Naive thymus-derived CD8-positive, alpha-beta T cell (primary cell): ENCODE data around the gene SLC25A21. TPM values are rescaled to one million over a fixed set of nuclear protein-coding genes. Genes with fewer than 3 reads are reported as not detected.

Source experiments
- ATAC-seq, 2 donors: fragments of 150-1000 bp; cut with Tn5 transposase in 1 of 2; sonication (Bioruptor Pico), chemical (Tn5 transposase) in 1 of 2; 1 replicate in 1 of 2; 2 replicates in 1 of 2; pipeline ENCODE4 v1.10.0; 2021; ENCODE audit warnings: mild to moderate bottlenecking in 2 of 2, moderate library complexity in 2 of 2
- POLR2A ChIA-PET: fragments of 350-600 bp; sonication (Branson Sonifier 250); formaldehyde crosslinking; loops from one replicate; lab custom pipeline; 2021; ENCODE audit warnings: antibody characterized with exemption; lab: Charles Lee
- DNase-seq, 10 donors: peaks; one replicate each; pipeline versions ENCODE4 v3.0.0 to v3.0.0-alpha.2; 2020 to 2022
- H3K27ac Mint-ChIP-seq, 10 donors: one replicate each; pipeline ENCODE4 v1.8.0; 2020 to 2022; ENCODE audit warnings: mild to moderate bottlenecking in 10 of 10, mixed read lengths in 10 of 10, moderate library complexity in 4 of 10, inconsistent platforms in 1 of 10
- H3K27me3 Mint-ChIP-seq, 5 donors: one replicate each; pipeline ENCODE4 v1.8.0; 2021 to 2022; ENCODE audit warnings: mixed read lengths in 5 of 5
- H3K36me3 Mint-ChIP-seq, 3 donors: one replicate each; pipeline ENCODE4 v1.8.0; 2020 to 2022; ENCODE audit warnings: mixed read lengths in 3 of 3, mild to moderate bottlenecking in 2 of 3, inconsistent platforms in 1 of 3
- H3K4me1 Mint-ChIP-seq, 4 donors: one replicate each; pipeline ENCODE4 v1.8.0; 2021 to 2022; ENCODE audit warnings: mixed read lengths in 4 of 4
- H3K4me3 Mint-ChIP-seq, 10 donors: one replicate each; pipeline ENCODE4 v1.8.0; 2020 to 2022; ENCODE audit warnings: mild to moderate bottlenecking in 10 of 10, mixed read lengths in 10 of 10, moderate library complexity in 6 of 10, inconsistent platforms in 1 of 10
- H3K9me3 Mint-ChIP-seq, 9 donors: one replicate each; pipeline ENCODE4 v1.8.0; 2020 to 2022; ENCODE audit warnings: mixed read lengths in 9 of 9, mild to moderate bottlenecking in 3 of 9, inconsistent platforms in 1 of 9, moderate library complexity in 1 of 9
- polyA plus RNA-seq, 3 donors: library from polyadenylated mRNA; unstranded; fragments of 300-500 nt; fragmentation: Illumina TruSeq; gene quantifications; one replicate each; pipeline ENCODE4 v1.2.3, GENCODE V29; 2021
- total RNA-seq, 8 experiments: library from RNA in 2 of 8; stranded (reverse) in 2 of 8; gene quantifications; one replicate each; pipeline ENCODE4 v1.2.3 and lab custom pipeline; 2021 to 2026

SLC25A21 gene
- total and polyA plus RNA-seq, 5 experiments from 2014 or later, result not detected

- H3K27me3 Mint-ChIP-seq, result peaks cover 2 to 11% (median 4%) of the 10 kb centered on the region in 5 donors
- no peaks in the 10 kb centered on the region for H3K36me3 Mint-ChIP-seq
- H3K27ac Mint-ChIP-seq, result no peak overlapping the region
- peaks cover 0 to 9% (median 0%) of the 10 kb centered on the region in 9 donors for H3K9me3 Mint-ChIP-seq
- ATAC-seq (no peak), DNase-seq (no peak)
- no peak overlapping the region for H3K4me3 Mint-ChIP-seq
- POLR2A ChIA-PET, result no interaction called here
- H3K4me1 Mint-ChIP-seq, result no peaks in the 10 kb centered on the region
Observed at GRCh38 chr14:36947362-36947761, 225.0 kb downstream of the SLC25A21 start.

- POLR2A ChIA-PET, result no interaction called here
- peaks cover 0 to 9% (median 0%) of the 10 kb centered on the region in 9 donors for H3K9me3 Mint-ChIP-seq
- DNase-seq (no peak), ATAC-seq (no peak)
- H3K4me1 Mint-ChIP-seq, result no peaks in the 10 kb centered on the region
- peaks cover 4 to 11% (median 4%) of the 10 kb centered on the region in 5 donors for H3K27me3 Mint-ChIP-seq
- no peaks in the 10 kb centered on the region for H3K36me3 Mint-ChIP-seq
- H3K4me3 Mint-ChIP-seq, result no peak overlapping the region
- no peak overlapping the region for H3K27ac Mint-ChIP-seq
Observed at GRCh38 chr14:36946872-36947271, 225.5 kb downstream of the SLC25A21 start.

GRCh38 chr14:36944307-36945010 lies 227.9 kb downstream of the SLC25A21 start:
- Mint-ChIP-seq H3K27ac (no peak overlapping the region), H3K9me3 (peaks cover 0 to 1% (median 0%) of the 10 kb centered on the region in 9 donors), H3K27me3 (peaks cover 4 to 11% (median 4%) of the 10 kb centered on the region in 5 donors), H3K4me1 (no peaks in the 10 kb centered on the region), H3K4me3 (no peak overlapping the region), H3K36me3 (no peaks in the 10 kb centered on the region)
- ATAC-seq (no peak), DNase-seq (no peak)
- POLR2A ChIA-PET, result no interaction called here

GRCh38 chr14:36942522-36943245 lies 229.7 kb downstream of the SLC25A21 start:
- no peaks in the 10 kb centered on the region for H3K9me3 Mint-ChIP-seq
- no peak overlapping the region for H3K4me3 Mint-ChIP-seq
- no peaks in the 10 kb centered on the region for H3K4me1 Mint-ChIP-seq
- POLR2A ChIA-PET, result no interaction called here
- H3K36me3 Mint-ChIP-seq, result no peaks in the 10 kb centered on the region
- peaks cover 4 to 13% (median 4%) of the 10 kb centered on the region in 5 donors for H3K27me3 Mint-ChIP-seq
- DNase-seq, result no peak
- no peak for ATAC-seq
- H3K27ac Mint-ChIP-seq, result no peak overlapping the region

- ATAC-seq (no peak), DNase-seq (peak in 7 of 10 donors; percentile 6 to 61 (median 16))
- H3K36me3 Mint-ChIP-seq, result no peaks in the 10 kb centered on the region
- no peaks in the 10 kb centered on the region for H3K4me1 Mint-ChIP-seq
- no peak overlapping the region for H3K27ac Mint-ChIP-seq
- H3K4me3 Mint-ChIP-seq, result no peak overlapping the region
- peaks cover 4 to 20% (median 4%) of the 10 kb centered on the region in 5 donors for H3K27me3 Mint-ChIP-seq
- peaks cover 0 to 3% (median 0%) of the 10 kb centered on the region in 9 donors for H3K9me3 Mint-ChIP-seq
- POLR2A ChIA-PET, result no interaction called here
Observed at GRCh38 chr14:36941783-36942521, 230.5 kb downstream of the SLC25A21 start.

GRCh38 chr14:36940476-36940875 lies 231.9 kb downstream of the SLC25A21 start:
- POLR2A ChIA-PET, result no interaction called here
- H3K27me3 Mint-ChIP-seq, result peaks cover 3 to 20% (median 4%) of the 10 kb centered on the region in 5 donors
- no peak overlapping the region for H3K4me3 Mint-ChIP-seq
- DNase-seq, result no peak
- H3K4me1 Mint-ChIP-seq, result no peaks in the 10 kb centered on the region
- H3K9me3 Mint-ChIP-seq, result peaks cover 0 to 3% (median 0%) of the 10 kb centered on the region in 9 donors
- H3K27ac Mint-ChIP-seq, result no peak overlapping the region
- no peak for ATAC-seq
- no peaks in the 10 kb centered on the region for H3K36me3 Mint-ChIP-seq

- Mint-ChIP-seq H3K4me3 (no peak overlapping the region), H3K36me3 (no peaks in the 10 kb centered on the region), H3K27me3 (peaks cover 3 to 10% (median 4%) of the 10 kb centered on the region in 5 donors), H3K4me1 (no peaks in the 10 kb centered on the region), H3K9me3 (peaks cover 0 to 3% (median 0%) of the 10 kb centered on the region in 9 donors), H3K27ac (no peak overlapping the region)
- no peak for ATAC-seq
- POLR2A ChIA-PET, result no interaction called here
- DNase-seq, result no peak
Observed at GRCh38 chr14:36939265-36939664, 233.1 kb downstream of the SLC25A21 start.

- POLR2A ChIA-PET, result no interaction called here
- no peak for DNase-seq
- no peaks in the 10 kb centered on the region for H3K36me3 Mint-ChIP-seq
Observed at GRCh38 chr14:36938678-36939077, 233.7 kb downstream of the SLC25A21 start.

GRCh38 chr14:36935976-36936678 lies 236.3 kb downstream of the SLC25A21 start:
- Mint-ChIP-seq H3K9me3 (peaks cover 0 to 6% (median 0%) of the 10 kb centered on the region in 9 donors), H3K4me1 (no peaks in the 10 kb centered on the region), H3K27me3 (peaks cover 0 to 9% (median 0%) of the 10 kb centered on the region in 5 donors), H3K4me3 (no peak overlapping the region), H3K27ac (no peak overlapping the region), H3K36me3 (no peaks in the 10 kb centered on the region)
- POLR2A ChIA-PET, result no interaction called here
- no peak for DNase-seq
- no peak for ATAC-seq

More at GRCh38 chr14:36938678-36939077, 233.7 kb downstream of the SLC25A21 start:
- no peak for ATAC-seq
- no peaks in the 10 kb centered on the region for H3K4me1 Mint-ChIP-seq
- H3K27ac Mint-ChIP-seq, result no peak overlapping the region
- peaks cover 0 to 3% (median 0%) of the 10 kb centered on the region in 9 donors for H3K9me3 Mint-ChIP-seq
- H3K4me3 Mint-ChIP-seq, result no peak overlapping the region
- H3K27me3 Mint-ChIP-seq, result peaks cover 0 to 9% (median 4%) of the 10 kb centered on the region in 5 donors

- Mint-ChIP-seq H3K27me3 (peaks cover 0 to 13% (median 3%) of the 10 kb centered on the region in 5 donors), H3K4me1 (no peaks in the 10 kb centered on the region), H3K36me3 (no peaks in the 10 kb centered on the region), H3K27ac (no peak overlapping the region), H3K4me3 (no peak overlapping the region), H3K9me3 (peaks cover 0 to 18% (median 5%) of the 10 kb centered on the region in 9 donors)
- POLR2A ChIA-PET, result no interaction called here
- DNase-seq (no peak), ATAC-seq (no peak)
Observed at GRCh38 chr14:36934304-36934703, 238.1 kb downstream of the SLC25A21 start.

GRCh38 chr14:36931791-36932190 lies 240.6 kb downstream of the SLC25A21 start:
- Mint-ChIP-seq H3K4me3 (no peak overlapping the region), H3K27me3 (peaks cover 0 to 9% (median 0%) of the 10 kb centered on the region in 5 donors), H3K27ac (no peak overlapping the region), H3K4me1 (no peaks in the 10 kb centered on the region), H3K36me3 (no peaks in the 10 kb centered on the region), H3K9me3 (peaks cover 0 to 18% (median 5%) of the 10 kb centered on the region in 9 donors)
- ATAC-seq, result no peak
- DNase-seq, result no peak
- POLR2A ChIA-PET, result no interaction called here

GRCh38 chr14:36928432-36928831 lies 244.0 kb downstream of the SLC25A21 start:
- H3K4me1 Mint-ChIP-seq, result no peaks in the 10 kb centered on the region
- H3K27me3 Mint-ChIP-seq, result peaks cover 0 to 9% (median 0%) of the 10 kb centered on the region in 5 donors
- H3K36me3 Mint-ChIP-seq, result no peaks in the 10 kb centered on the region
- H3K9me3 Mint-ChIP-seq, result peaks cover 0 to 18% (median 5%) of the 10 kb centered on the region in 9 donors
- no peak overlapping the region for H3K27ac Mint-ChIP-seq
- POLR2A ChIA-PET, result no interaction called here
- no peak for ATAC-seq
- no peak for DNase-seq
- no peak overlapping the region for H3K4me3 Mint-ChIP-seq
